NCI-H2227 treated with DMSO at 0.1 percent for 48 hours (cell line): Measurements from ENCODE around the gene GTPBP10.

ENCODE experiments used
- DNase-seq: peaks from one replicate; lab custom pipeline; 2025; lab: John Stamatoyannopoulos, UW

Gene GTPBP10

DNA sequence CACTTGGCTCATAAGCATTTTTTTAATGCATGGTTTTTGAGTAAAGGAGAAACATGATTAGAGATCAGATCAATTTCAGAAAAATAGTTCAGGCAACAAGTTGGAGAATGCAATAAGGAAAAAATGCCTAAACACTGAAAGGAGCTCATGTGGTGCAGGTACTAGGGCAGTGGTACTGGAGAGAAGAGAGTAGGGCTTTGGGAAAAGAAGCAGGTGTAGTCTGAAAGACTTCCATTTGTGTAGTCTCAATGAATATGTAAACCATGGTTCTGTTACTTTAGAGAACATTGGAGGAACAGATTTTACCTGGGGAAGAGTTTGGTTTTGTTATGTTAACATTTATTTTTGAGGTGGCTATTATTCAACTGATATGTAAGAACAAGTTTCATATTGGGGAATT is 5.5 kb downstream of the GTPBP10 start:
- no peak for DNase-seq

DNA sequence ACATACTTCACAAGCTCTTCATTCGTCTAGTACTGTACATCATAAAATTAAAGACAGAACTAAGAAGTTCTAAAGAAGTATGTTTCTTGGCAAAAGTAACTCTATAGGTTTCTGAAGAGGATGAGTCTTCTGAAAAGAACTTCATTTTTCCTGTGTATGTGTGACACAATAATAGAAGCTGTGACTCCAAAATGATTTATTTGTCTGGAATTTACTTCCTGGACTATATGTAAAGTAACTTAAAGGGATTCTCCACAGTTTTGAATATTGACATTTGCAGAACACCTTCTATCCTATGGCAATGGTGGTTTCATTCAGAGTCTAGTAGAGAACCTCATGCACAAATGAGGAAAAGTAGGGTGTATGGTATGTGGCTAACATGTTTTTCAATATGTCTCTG is 36.9 kb downstream of the GTPBP10 start:
- no peak for DNase-seq

DNA sequence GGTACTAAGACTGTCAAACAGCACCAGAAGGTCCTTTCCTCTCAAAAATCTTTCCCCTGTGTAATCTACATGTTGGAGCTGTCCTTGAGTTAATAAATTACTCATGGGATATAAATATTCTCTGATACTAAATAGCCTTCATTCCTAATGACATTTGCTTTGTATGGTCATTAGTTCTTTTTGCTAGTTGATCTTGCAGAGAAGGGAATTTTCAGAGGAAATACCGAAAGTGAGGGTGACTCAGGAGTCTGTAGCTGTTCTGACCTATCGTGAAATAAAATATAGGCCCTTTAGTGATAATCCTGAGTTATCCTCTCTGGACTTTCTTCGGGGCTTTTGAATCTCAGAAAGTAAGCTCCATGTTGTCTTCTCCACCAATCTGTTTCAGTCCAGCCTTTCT is 37.3 kb downstream of the GTPBP10 start:
- no peak for DNase-seq

DNA sequence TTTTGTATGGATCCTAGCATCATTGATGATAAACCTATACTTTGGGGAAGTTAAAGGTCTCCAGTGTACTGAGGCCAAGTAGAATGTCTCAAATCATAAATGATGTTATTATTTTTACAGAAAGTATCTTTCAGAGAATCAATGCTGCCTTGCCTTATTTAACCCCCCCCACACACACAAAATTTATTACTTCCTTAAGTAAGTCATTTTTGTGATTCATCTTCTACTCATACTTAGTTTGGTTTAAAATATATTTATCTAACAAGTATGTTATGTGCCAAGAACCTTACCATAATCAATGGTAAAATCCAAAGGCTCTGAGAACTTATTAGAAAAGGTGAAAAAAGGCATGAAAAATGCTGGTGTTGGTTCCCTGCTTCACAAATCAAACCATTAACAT is 37.9 kb downstream of the GTPBP10 start:
- no peak for DNase-seq

DNA sequence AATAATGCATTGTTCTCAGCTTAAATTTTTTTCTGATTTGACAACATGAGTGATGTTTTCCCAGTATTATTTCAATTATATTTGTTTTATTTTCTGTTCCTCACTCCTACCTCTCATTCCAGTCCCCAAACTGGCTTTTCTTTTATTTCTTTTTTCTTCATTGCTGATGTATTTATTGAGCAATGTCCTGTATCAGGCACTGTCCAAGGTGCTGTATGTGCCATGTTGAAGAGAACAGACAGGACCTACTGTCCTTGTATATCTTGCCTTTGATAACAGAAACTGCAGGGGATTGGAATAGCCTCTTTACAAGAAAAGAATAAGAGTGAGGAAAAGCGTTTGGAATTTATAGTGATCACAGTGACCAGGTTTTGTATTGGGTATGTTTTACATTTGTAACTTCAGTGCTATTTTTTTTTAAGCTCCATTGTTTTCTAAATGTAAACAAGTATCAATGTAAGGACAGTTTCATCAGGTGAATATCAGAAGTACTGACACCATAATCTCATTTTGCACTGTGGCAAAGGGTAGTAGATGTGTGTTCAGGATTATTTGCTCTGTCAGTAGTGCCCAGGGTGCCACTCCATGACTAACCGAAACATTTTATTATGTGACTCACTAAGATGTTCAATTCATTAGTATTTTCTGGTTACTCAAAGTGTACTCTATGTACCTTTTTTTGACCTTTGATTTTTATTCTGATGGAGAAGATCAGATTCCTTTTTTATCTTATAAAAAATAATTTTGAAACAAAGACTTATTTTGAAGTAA is 41.1 kb downstream of the GTPBP10 start:
- DNase-seq: no peak

DNA sequence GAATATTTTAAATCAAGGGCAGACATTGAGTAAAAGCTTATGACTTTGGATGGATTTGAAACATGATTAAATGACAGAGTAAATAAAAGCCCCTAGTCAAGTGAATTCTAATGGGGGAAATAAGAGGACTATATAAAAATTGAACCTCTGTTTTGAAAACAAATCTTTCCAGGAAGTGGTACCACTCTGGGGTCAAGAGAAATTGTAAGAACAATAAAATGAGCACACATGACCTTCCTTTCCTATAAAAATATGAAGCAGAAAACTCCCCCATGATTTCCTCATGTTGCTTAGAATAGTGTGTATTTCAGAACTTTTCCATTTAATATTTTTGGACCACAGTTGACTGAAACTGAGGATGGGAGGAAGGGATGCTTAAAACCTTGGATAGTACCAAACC is 44.4 kb downstream of the GTPBP10 start:
- DNase-seq: no peak

DNA sequence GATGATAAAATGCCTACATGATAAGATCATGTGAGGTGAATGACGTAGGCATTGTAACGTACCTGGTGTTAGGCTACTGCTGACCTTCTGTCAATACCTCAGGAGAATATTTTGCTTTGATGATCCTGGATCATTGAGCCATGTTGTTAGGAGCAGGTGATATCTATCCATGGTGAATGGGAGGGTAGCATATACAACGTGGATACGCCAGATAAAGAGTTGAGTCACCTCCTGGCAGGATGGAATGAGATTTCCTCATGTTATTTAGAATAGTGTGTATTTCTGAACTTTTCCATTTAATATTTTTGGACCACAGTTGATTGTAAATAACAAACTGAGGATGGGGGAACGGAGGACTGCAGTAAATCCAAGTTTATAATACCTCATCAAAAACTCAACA is 45.0 kb downstream of the GTPBP10 start:
- no peak for DNase-seq

DNA sequence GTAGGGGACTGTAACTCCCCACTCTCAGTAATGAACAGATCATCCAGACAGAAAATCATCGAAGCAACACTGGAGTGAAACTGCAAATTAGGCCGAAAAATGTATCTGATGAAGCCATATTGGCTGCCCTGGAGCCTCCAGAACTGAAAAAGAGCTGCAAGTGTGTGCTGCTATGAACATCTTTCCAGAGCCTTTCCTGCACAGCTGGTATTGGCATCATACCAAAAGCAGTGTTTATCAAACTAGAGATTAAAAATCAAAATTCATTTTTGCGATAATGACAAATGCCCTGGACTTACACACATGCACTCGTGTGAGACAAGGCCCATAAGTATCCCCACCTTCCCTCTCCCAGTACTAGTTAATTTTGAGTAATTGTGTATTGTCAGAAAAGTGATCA is 49.9 kb downstream of the GTPBP10 start:
- DNase-seq: no peak

DNA sequence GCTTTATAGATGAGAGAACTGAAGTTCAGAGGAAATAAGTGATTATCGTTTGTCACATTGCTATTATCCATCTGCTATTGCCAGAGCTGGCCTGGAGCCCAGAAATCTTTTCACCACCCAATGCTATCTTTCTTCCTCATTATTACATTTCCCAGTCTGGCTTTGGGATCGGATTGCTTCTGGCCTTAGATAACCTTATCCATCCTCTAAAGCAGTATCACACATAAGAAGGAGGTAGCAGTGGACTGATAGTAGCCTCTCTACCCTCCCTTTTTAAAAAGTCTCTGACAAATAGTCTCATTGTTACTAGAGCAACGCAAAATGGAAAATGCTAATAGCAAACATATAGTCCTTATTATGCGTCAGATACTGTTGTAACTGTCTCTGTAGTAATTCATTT is 55.5 kb downstream of the GTPBP10 start:
- DNase-seq: peak; percentile 87

DNA sequence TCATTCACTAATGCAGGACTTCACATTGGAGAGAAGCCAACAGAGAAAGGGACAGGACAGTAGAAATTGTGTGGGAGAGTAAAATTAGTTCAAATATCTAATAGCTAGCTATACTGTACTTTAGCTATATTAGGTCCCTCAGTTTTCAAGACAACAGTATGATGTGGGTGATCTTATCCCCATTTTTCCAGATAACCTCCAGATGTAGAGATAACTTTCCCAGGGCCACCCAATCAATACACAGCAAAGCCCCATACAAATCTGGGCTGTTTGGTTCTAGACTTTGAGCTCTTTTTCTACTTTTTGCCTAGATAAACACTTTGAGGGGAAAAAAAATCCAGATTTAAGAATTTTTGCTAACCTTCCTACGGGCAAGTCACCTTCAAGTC is 56.3 kb downstream of the GTPBP10 start:
- no peak for DNase-seq

DNA sequence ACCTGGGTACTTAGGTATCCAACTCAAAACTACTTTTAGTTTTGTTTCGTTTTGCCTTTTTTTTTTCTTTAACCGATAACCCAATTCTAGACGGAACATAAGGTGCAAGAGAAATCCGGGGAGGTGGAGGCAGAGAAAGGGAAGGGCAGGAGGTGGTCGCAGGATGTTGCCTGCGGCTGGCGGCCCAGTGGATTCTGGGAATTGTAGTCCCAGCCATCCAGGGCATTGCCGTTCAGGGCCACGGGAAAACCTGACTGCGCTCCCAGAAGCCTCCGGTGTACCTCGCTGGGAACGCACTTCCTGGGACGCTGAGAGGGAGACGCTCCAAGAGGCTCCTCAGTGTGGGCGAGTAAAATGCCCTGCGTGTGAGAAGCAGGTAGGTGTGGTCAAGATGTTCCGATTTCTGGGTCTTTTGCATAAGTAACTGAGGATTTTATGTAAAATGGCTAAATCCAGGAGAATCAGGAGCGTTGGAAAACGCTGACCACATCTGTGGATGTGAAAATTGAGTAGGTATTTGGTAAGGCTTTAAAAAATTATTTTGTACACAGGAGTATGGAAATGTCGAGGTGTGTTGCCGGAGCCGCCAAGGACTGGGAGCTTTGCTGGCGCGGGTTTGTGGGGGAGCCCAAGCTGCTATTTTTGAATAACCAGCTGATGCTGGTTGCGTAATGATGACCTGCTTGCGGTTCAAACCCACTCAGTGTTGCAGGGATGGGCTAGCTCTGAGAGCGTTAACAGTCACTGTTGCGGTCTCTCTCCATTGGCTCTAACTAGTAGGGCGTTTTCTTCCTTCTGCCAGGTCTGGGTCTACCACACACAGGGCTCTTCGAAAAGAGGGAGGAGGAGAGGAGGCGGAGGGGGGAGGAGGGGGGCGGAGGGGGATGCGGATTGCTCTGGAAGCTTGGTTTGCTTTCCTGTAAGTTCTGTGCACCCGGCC is 56.9 kb downstream of the GTPBP10 start, which contains the start of gene CLDN12:
Gene CLDN12, plus strand, starts transcription at position 288 of the 940 bp plus-strand sequence. CDS start 9,216 bp downstream, outside the sequence.
- DNase-seq: peak; percentile 96

DNA sequence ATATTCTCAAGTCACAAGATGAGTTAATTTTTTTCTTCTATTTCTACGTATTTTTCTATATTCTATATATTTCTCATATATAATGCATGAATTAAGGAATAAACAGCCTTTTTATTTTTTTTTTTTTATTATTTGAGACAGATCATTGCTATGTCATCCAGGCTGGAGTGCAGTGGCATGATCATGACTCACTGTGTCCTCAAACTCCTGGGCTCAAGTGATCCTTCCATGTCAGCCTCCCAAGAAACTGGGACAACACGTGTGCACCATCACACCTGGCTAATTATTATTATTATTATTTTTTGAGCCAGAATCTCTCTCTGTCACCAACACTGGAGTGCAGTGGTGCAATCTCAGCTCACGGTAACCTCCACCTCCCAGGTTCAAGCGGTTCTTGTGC is 58.3 kb downstream of the GTPBP10 start:
- DNase-seq: no peak

DNA sequence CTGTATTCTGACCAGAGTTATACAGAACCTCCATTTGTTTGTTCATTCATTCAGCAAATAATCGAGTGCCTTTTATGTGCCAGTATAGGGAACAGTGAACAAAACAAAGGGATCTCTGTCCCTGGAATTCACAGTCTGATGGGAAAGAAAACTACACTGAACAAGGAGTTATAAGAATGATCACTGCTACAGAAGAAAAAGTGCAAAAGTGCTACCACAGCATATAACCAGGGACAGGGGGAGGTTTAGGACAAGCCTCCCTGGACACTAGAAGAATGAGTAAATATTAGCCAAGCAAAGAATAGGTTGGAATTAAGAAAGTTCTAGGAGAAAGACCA is 60.9 kb downstream of the GTPBP10 start:
- no peak for DNase-seq

DNA sequence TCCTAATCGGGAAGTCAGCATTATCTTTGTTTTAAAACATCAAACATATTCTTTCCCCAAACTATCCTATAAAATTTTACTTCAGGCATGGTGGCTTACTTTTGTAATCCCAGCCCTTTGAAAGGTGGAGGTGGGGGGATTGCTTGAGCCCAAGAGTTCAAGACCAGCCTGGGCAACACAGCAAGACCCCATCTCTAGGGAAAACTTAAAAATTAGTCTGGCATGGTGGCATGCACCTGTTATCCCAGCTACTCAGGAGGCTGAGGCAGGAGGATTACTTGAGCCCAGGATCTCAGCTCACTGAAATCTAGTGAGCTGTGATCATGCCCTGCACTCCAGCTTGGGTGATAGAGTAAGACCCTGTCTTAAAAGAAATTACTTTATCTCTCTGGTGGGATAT is 61.6 kb downstream of the GTPBP10 start:
- no peak for DNase-seq

DNA sequence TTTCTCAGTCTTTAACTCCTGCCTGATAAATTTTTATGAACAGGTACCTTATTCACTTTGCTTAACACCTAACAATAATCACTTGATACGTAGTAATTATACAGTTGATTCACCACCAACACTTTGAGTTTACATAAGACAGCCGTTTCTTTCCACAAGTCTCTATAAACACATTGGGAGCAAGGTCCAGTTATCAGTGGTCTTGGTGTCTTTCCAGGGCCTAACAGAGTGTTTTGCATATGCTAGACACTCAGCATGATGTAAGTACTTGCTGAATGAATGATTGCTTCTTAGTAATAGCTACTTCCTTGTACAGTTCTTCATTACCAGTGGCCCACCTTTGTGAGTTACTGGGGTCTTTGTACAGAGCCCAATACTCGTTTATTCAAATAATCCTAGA is 63.2 kb downstream of the GTPBP10 start:
- no peak for DNase-seq

DNA sequence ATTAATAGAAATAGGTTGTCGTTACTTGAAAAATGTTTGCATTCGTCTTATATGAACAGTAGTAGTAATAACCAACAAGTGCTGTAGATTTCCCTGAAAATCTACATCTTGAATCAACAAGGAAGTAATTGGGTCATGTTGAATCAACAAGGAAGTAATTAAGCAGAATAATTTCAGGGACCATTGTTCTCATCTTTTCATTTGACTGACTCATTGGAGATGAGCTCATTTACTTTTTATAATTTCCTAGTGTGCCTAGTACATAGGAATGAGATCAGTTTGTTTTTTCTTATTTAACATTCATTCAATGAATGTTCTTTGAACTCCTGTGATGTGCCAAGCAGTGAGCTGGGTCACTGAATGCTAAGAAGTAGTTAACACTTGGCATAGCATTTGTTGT is 65.0 kb downstream of the GTPBP10 start:
- DNase-seq: no peak

DNA sequence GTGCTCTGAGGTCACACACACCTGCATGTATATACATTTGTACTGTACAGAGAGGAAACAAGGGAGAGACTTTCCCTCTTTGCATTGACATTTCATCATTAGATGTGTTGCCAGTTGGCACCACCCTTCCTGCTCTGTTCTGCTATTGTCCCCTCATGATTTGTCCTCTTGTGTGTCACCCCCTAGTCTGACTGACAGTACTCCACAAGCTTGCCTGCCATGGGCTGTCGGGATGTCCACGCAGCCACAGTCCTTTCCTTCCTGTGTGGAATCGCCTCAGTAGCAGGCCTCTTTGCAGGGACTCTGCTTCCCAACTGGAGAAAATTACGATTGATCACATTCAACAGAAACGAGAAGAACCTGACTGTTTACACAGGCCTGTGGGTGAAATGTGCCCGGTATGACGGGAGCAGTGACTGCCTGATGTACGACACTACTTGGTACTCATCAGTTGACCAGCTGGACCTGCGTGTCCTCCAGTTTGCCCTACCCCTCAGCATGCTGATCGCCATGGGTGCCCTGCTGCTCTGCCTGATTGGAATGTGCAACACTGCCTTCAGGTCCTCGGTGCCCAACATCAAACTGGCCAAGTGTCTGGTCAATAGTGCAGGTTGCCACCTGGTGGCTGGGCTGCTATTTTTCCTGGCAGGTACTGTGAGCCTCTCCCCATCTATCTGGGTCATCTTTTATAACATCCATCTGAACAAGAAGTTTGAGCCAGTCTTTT is 66.1 kb downstream of the GTPBP10 start:
- peak; percentile 7 for DNase-seq

DNA sequence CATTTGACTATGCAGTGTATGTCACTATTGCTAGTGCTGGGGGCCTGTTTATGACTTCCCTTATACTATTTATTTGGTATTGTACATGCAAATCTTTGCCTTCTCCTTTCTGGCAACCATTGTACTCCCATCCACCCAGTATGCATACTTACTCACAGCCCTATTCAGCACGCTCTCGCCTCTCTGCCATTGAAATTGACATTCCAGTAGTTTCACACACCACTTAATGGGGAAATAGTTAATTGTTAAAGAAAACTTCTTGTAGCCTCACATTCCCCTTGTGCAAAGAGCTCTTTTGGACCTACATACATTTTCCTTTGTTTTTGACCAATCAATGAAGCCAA is 66.6 kb downstream of the GTPBP10 start:
- no peak for DNase-seq

DNA sequence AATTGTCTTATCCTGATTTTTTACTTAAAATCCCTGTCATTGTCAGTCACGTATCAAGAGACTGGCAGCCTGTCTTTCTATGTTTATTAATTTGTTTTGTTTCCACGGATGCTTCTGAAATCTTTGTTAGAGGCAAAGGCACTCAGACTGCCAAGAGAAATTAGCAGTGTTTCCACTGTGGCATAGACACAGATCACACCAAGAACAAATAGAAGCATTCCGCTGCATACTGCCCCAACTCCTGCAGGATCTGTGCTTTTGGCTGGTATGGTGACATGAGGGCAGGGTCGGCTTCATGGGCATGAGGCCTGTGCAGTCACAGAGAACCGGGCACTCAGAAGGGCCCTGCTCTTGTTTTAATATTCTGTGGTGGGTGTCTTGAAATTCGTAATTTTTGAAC is 75.1 kb downstream of the GTPBP10 start:
- no peak for DNase-seq

DNA sequence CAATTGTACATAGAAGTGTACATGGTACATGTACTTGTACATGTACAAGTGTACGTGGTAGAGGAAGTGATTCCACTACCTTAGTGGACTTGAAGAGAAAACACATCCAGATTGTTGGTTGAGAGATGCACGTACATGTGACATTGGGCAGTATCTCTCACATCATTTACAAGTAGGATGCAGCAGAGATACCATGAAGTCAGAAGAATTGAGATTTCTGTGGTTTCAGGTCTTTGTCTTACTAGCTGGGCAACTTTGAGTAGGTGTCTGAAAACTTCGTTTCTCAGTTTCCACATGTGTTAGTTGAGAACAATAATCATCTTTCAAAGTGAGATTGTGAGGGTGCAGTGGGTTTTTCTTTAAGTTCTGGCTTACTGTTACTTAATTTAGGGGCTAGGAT is 78.2 kb downstream of the GTPBP10 start:
- DNase-seq: no peak

DNA sequence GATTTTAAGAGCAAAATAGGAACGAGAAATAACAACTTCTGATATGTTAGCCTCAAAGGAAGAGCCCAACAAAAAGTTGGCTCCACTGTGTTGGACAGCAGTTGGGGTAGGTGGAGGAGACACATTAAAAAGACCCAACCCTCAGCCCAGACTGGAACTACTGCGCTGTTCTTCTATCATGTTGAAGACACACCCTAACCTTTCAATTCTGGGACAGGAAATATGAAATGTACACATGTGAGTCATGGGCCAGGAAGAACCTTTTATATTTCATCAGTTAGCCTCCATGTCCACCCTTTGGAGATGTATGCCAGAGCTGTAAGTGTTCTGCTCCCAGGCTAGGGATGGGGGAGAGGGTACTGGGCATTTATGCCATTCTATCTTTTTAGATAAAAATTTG is 78.9 kb downstream of the GTPBP10 start:
- DNase-seq: no peak

DNA sequence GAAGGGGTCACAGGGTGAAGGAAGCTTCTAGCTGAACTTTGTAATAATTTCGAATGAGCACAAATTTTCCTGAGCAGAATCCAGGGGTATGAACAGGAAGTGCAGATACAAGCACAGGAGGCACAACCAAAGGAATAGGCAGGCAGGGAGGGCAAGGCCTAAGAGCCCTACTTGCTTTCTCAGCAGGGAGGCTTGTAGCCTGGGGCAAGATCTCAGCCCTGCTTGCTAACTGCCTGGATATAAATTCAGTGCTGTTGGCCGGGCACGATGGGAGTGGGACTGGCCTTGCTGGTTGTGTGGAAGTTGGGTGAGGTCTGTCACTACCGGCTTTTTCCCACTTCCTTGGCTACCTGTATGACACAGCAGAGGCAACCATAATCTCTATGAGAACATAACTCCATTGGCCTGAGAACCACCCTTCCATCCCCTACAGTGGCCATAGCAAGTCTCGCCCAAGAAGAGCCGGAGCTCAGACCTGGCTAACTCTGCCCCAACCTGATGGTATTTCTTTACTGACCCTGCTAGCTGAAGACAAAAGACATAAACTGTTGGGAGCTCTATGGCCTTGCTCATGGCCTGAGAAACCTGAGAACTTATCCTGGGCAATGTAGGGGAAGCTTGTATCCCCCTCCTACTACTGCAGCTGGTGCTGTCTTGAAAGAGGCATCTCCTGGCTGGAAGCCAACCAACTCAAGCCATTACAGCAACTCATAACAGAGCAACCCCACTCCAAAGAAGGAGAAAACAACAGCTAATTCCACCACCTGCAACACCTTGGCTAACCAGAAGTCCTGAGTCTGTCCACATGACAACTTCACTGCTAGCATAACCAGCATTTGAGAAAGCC is 84.3 kb downstream of the GTPBP10 start:
- DNase-seq: no peak
